Pancreas (tissue), 10 donors: ENCODE results near the gene ITGB2. TPM values are rescaled to one million over a fixed set of nuclear protein-coding genes. Genes with fewer than 3 reads are reported as not detected.

Experiments
- ATAC-seq, 4 donors: fragments of 200-7000 bp; cut with Tn5 transposase; one replicate each; pipeline versions ENCODE4 v1.8.0 to v1.9.1; 2020; ENCODE audit warnings: mild to moderate bottlenecking in 4 of 4, moderate library complexity in 4 of 4
- DNase-seq, 6 donors: peaks; one replicate each; pipeline ENCODE4 v3.0.0-alpha.2; 2020
- FAIRE-seq: peaks from 2 replicates; lab custom pipeline; 2012; peaks lifted over from hg19 to GRCh38; lab: Jason Lieb, UNC
- H3K27ac ChIP-seq, 4 donors: fragments of 200-600 bp; sonication (generic); 1 replicate in 3 of 4; 2 replicates in 1 of 4; pipeline versions ENCODE4 v1.5.0 to v1.8.0; 2020
- H3K27me3 ChIP-seq, 4 donors: fragments of 200-600 bp; one replicate each; pipeline ENCODE4 v1.8.0; 2021
- H3K36me3 ChIP-seq, 3 donors: fragments of 200-600 bp; sonication (generic) in 1 of 3; one replicate each; pipeline versions ENCODE4 v1.5.0 to v1.8.0; 2020 to 2021
- H3K4me1 ChIP-seq, 3 donors: fragments of 200-600 bp; one replicate each; pipeline ENCODE4 v1.8.0; 2021
- H3K4me3 ChIP-seq, 4 donors: fragments of 200-600 bp; sonication (generic) in 2 of 4; one replicate each; pipeline versions ENCODE4 v1.5.0 to v1.8.0; 2020 to 2021
- H3K9me3 ChIP-seq, 4 donors: fragments of 200-600 bp; one replicate each; pipeline ENCODE4 v1.8.0; 2021
- CTCF ChIP-seq, 4 donors: fragments of 200-600 bp; sonication (generic) in 3 of 4; IDR thresholded peaks; one replicate each; pipeline versions ENCODE4 v1.5.0 to v1.8.0; 2021; ENCODE audit warnings: antibody characterized with exemption in 4 of 4
- WGBS, 2 donors: extraction: QIAGEN DNeasy Blood & Tissue Kit; methylation state at CpG; one replicate each; pipeline ENCODE4 v1.1.7; 2013; 5-methylcytosine and 5-hydroxymethylcytosine counted together
- intact Hi-C, 3 donors: fragments of 100-400 bp; cut with DNase I; formaldehyde crosslinking; loops; one replicate each; pipeline versions ENCODE4 v1.11.1 to v1.14.2; 2022
- polyA plus RNA-seq, 2 donors: library from polyadenylated mRNA; stranded (reverse); fragments of 200-250 nt; gene quantifications; one replicate each; pipeline ENCODE4 v1.2.3, GENCODE V29; 2013
- total RNA-seq, 6 donors: library from RNA; stranded (reverse); fragmentation: NEBNext Ultra II Directional in 4 of 6; extraction: Animal tissue kit (Norgen Biotek cat#: 25700) in 4 of 6; gene quantifications; one replicate each; pipeline versions ENCODE4 v1.2.1 to v1.2.4, GENCODE V29; 2021 to 2023
- donor health status: healthy with polysubstance abuse.
- donor health status: DM: no; HTN: no; CAD: no; lungs with moderate emphysema.
- donor health status: DM: no; HTN: no; CAD: no.
- donor health status: control.
- donor health status: control.
- donor health status: Bipolar disorder and iron deficiency.
- donor health status: DM: yes; HTN: yes; CAD: no.
- donor health status: DM: no; HTN: no; CAD: no.
- donor health status: DM: no; HTN: no; CAD: no.
- donor health status: DM: yes; HTN: yes; CAD: no.

ITGB2 gene
- total and polyA plus RNA-seq, 8 donors = 1.1 to 88.0 (median 11.6) TPM

GRCh38 chr21:44938772-44939531, 18.3 kb upstream of the ITGB2 start:
- TF ChIP-seq CTCF (IDR thresholded peaks at IDR 0.05) = no peak
- intact Hi-C loops = loop anchor here in 1 of 3 donors (10.0 kb wide), 1 partner anchor 134 kb away; the partner anchor contains the start of gene UBE2G2
- Histone ChIP-seq H3K4me3 (peak overlapping the region; percentile 90 to 98 (median 98)), H3K4me1 (peaks cover 6 to 12% (median 6%) of the 10 kb centered on the region in 3 donors), H3K27ac (peak overlapping the region in 1 of 4 donors; percentile 27), H3K27me3 (no peaks in the 10 kb centered on the region), H3K9me3 (no peaks in the 10 kb centered on the region), H3K36me3 (no peaks in the 10 kb centered on the region)
- 74 to 77% methylated on average over 18 of the region's 18 CpGs for WGBS, 2 donors
- FAIRE-seq = no peak
- DNase-seq = no peak
- peak in 2 of 4 donors; percentile 3 to 9 for ATAC-seq

GRCh38 chr21:44935533-44935927, 14.8 kb upstream of the ITGB2 start:
- ATAC-seq = no peak
- no peak for TF ChIP-seq CTCF (IDR thresholded peaks at IDR 0.05)
- 80 to 82% methylated on average over 10 of the region's 10 CpGs for WGBS, 2 donors
- no peak for FAIRE-seq
- H3K9me3 ChIP-seq = no peaks in the 10 kb centered on the region
- no peak overlapping the region for H3K4me3 ChIP-seq
- peaks cover 0 to 9% (median 8%) of the 10 kb centered on the region in 3 donors for H3K4me1 ChIP-seq
- peak in 1 of 6 donors; percentile 39 for DNase-seq
- H3K27ac ChIP-seq = no peak overlapping the region
- peaks cover 0 to 4% (median 0%) of the 10 kb centered on the region in 4 donors for H3K27me3 ChIP-seq
- no peaks in the 10 kb centered on the region for H3K36me3 ChIP-seq
- intact Hi-C loops = loop anchor here in 1 of 3 donors (10.0 kb wide), 1 partner anchor 131 kb away; the partner anchor contains the start of gene UBE2G2

GRCh38 chr21:44934797-44935532, 14.3 kb upstream of the ITGB2 start:
- H3K9me3 ChIP-seq = no peaks in the 10 kb centered on the region
- H3K36me3 ChIP-seq = no peaks in the 10 kb centered on the region
- no peak overlapping the region for H3K4me3 ChIP-seq
- H3K27ac ChIP-seq = no peak overlapping the region
- WGBS, 2 donors = 81 to 91% methylated on average over 9 of the region's 9 CpGs
- DNase-seq (peak in 1 of 6 donors; percentile 37), ATAC-seq (no peak), FAIRE-seq (no peak)
- intact Hi-C loops = loop anchor here in 1 of 3 donors (10.0 kb wide), 1 partner anchor 130 kb away; the partner anchor contains the start of gene UBE2G2
- H3K27me3 ChIP-seq = peaks cover 0 to 4% (median 0%) of the 10 kb centered on the region in 4 donors
- peaks cover 0 to 9% (median 8%) of the 10 kb centered on the region in 3 donors for H3K4me1 ChIP-seq
- no peak for TF ChIP-seq CTCF (IDR thresholded peaks at IDR 0.05)

- DNase-seq = no peak
- TF ChIP-seq CTCF (IDR thresholded peaks at IDR 0.05) = no peak
- H3K9me3 ChIP-seq = no peaks in the 10 kb centered on the region
- H3K27me3 ChIP-seq = peaks cover 0 to 4% (median 0%) of the 10 kb centered on the region in 4 donors
- peaks cover 0 to 9% (median 8%) of the 10 kb centered on the region in 3 donors for H3K4me1 ChIP-seq
- H3K36me3 ChIP-seq = no peaks in the 10 kb centered on the region
- intact Hi-C loops = loop anchor here in 1 of 3 donors (10.0 kb wide), 1 partner anchor 129 kb away; the partner anchor contains the start of gene UBE2G2
- no peak overlapping the region for H3K27ac ChIP-seq
- no peak overlapping the region for H3K4me3 ChIP-seq
- no peak for FAIRE-seq
- WGBS, 2 donors = 91 to 95% methylated on average over 6 of the region's 6 CpGs
- ATAC-seq = no peak
Observed at GRCh38 chr21:44934276-44934675, 13.6 kb upstream of the ITGB2 start.
